Gastroesophageal sphincter (tissue), 4 donors: ENCODE measurements around the gene ZNF415. TPM values are rescaled to one million over a fixed set of nuclear protein-coding genes. Genes with fewer than 3 reads are reported as not detected.

Source experiments
- ATAC-seq: fragments of 150-250 bp; one replicate; pipeline ENCODE4 v1.9.1; 2016; ENCODE audit warnings: mild to moderate bottlenecking, moderate library complexity
- H3K27ac ChIP-seq, 4 donors: fragments of 200-600 bp; sonication (generic) in 3 of 4; 1 replicate in 3 of 4; 2 replicates in 1 of 4; pipeline ENCODE4 v1.5.1; 2016 to 2019
- H3K27me3 ChIP-seq: fragments of 200-600 bp; sonication (generic); one replicate; pipeline ENCODE4 v1.5.1; 2019
- H3K36me3 ChIP-seq, 2 donors: fragments of 200-600 bp; sonication (generic); one replicate each; pipeline ENCODE4 v1.5.1; 2019; ENCODE audit warnings: control low read depth in 1 of 2
- H3K4me1 ChIP-seq, 3 donors: fragments of 200-600 bp; sonication (generic); 1 replicate in 2 of 3; 2 replicates in 1 of 3; pipeline ENCODE4 v1.5.1; 2016 to 2019; ENCODE audit warnings: control low read depth in 2 of 3
- H3K4me3 ChIP-seq, 2 donors: fragments of 200-600 bp; sonication (generic); one replicate each; pipeline ENCODE4 v1.5.1; 2019; ENCODE audit warnings: mild to moderate bottlenecking in 1 of 2, moderate library complexity in 1 of 2
- H3K9me3 ChIP-seq, 3 donors: fragments of 200-600 bp; sonication (generic); one replicate each; pipeline ENCODE4 v1.5.1; 2017 to 2019; ENCODE audit warnings: control low read depth in 2 of 3
- EP300 ChIP-seq: sonication (generic); formaldehyde crosslinking; IDR thresholded peaks from one replicate; pipeline ENCODE4 v1.6.1; 2017; ENCODE audit warnings: antibody characterized with exemption, mild to moderate bottlenecking
- POLR2A ChIP-seq, 2 donors: fragments of 450-650 bp; IDR thresholded peaks; one replicate each; pipeline ENCODE4 v1.6.1; 2017; ENCODE audit warnings: antibody characterized with exemption in 2 of 2, mild to moderate bottlenecking in 2 of 2, moderate library complexity in 1 of 2
- POLR2AphosphoS5 ChIP-seq: sonication (generic); formaldehyde crosslinking; IDR thresholded peaks from one replicate; pipeline ENCODE4 v1.6.1; 2017; ENCODE audit warnings: antibody characterized with exemption
- WGBS, 2 donors: methylation state at CpG; one replicate each; pipeline ENCODE4 v1.1.5; 2018; ENCODE audit warnings: low coverage in 1 of 2; 5-methylcytosine and 5-hydroxymethylcytosine counted together
- total RNA-seq, 4 donors: library from RNA; depleted of rRNA; stranded (reverse); fragments of >200 nt; gene quantifications; one replicate each; pipeline ENCODE4 v1.1.0, GENCODE V29; 2016
- TF ChIP-seq, protein P1 (sequence below), 4 experiments: fragments of 200-600 bp in 2 of 4; fragments of 450-650 bp in 2 of 4; sonication (generic) in 1 of 4; IDR thresholded peaks; one replicate each; pipeline ENCODE4 v1.5.1; 2017 to 2019; ENCODE audit warnings: antibody characterized with exemption in 4 of 4, mild to moderate bottlenecking in 2 of 4, moderate library complexity in 2 of 4

ZNF415 gene
- total RNA-seq, 4 donors from 2014 or later = 8.6 to 35.0 (median 14.1) TPM

DNA sequence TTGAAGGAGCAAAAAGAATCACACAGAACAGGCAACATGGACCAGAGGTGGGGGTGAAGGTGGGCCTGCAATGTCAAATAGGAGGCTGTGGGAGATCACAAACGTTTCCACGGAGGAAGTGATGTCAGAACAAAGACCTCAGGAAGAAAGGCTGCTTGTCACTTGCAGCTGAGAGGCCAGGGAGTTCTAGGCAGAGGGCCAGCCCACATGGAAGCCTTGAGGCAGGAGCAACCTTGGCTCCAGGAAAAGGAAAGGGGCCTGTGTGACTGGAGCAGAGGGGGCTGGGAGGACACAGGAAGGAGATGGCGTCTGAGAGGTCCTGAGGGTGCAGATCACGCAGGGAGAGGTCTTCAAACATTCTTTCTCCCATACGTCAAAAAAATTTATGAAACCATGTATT lies 45.8 kb downstream of the ZNF415 start:
- Histone ChIP-seq H3K4me3 (no peak overlapping the region), H3K4me1 (no peaks in the 10 kb centered on the region), H3K27ac (peak overlapping the region in 2 of 4 donors; percentile 19 to 64), H3K36me3 (peaks cover 0 to 98% of the 10 kb centered on the region in 2 donors), H3K27me3 (no peaks in the 10 kb centered on the region), H3K9me3 (no peaks in the 10 kb centered on the region)
- TF ChIP-seq POLR2AphosphoS5 (no peak), POLR2A (IDR thresholded peaks at IDR 0.05) (no peak), EP300 (no peak)
- TF ChIP-seq, protein P1, sequence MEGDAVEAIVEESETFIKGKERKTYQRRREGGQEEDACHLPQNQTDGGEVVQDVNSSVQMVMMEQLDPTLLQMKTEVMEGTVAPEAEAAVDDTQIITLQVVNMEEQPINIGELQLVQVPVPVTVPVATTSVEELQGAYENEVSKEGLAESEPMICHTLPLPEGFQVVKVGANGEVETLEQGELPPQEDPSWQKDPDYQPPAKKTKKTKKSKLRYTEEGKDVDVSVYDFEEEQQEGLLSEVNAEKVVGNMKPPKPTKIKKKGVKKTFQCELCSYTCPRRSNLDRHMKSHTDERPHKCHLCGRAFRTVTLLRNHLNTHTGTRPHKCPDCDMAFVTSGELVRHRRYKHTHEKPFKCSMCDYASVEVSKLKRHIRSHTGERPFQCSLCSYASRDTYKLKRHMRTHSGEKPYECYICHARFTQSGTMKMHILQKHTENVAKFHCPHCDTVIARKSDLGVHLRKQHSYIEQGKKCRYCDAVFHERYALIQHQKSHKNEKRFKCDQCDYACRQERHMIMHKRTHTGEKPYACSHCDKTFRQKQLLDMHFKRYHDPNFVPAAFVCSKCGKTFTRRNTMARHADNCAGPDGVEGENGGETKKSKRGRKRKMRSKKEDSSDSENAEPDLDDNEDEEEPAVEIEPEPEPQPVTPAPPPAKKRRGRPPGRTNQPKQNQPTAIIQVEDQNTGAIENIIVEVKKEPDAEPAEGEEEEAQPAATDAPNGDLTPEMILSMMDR (IDR thresholded peaks at IDR 0.05) = no peak
- ATAC-seq = peak; percentile 55
- WGBS, 2 donors = 29 to 57% methylated on average over 5 of the region's 5 CpGs

DNA sequence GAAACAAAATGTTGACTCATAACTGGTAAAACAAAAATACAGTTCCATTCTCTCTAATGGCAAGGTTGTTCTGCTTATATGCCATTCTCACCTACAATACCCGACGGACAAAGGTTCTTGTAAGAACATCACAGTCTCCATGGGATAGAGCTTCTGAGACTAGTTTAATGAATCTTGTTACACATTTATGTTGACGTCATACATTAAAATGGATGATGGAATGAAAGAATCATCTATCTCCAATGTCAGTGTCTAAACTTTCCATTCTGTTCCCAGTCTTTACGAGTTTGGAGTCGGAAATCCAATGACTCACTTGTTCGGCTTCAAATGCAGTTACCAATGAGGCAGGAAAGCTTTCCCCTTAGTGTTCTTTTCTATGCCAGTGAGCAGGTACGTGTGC lies 47.2 kb downstream of the ZNF415 start:
- Histone ChIP-seq H3K36me3 (peaks cover 0 to 93% of the 10 kb centered on the region in 2 donors), H3K4me3 (no peak overlapping the region), H3K9me3 (peaks cover 0 to 4% (median 0%) of the 10 kb centered on the region in 3 donors), H3K4me1 (no peaks in the 10 kb centered on the region), H3K27ac (no peak overlapping the region), H3K27me3 (no peaks in the 10 kb centered on the region)
- TF ChIP-seq EP300 (no peak), POLR2AphosphoS5 (no peak)
- TF ChIP-seq, protein P1 (IDR thresholded peaks at IDR 0.05) = no peak
- WGBS, 2 donors = 68 to 87% methylated on average over 6 to 7 of the region's 7 CpGs
- no peak for ATAC-seq

DNA sequence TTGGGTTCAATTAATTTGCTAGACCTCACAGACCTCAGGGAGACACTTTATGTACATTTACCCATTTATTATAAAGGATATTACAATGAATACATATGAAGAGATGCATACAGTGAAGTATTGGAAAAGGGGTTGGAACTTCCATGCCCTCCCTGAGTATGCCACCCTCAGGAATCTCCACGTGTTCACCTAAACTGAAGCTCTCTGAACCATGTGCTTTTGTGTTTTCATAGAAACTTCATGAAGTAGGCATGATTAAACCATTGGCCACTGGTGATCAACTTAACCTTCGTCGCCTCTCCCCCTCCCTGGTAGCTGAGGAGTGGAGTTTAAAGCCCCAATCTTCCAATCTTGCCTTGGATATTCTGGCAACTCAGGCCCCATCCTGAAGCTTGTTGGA lies 49.8 kb downstream of the ZNF415 start:
- Histone ChIP-seq H3K9me3 (peaks cover 0 to 11% (median 0%) of the 10 kb centered on the region in 3 donors), H3K27me3 (no peaks in the 10 kb centered on the region), H3K4me1 (no peaks in the 10 kb centered on the region), H3K27ac (no peak overlapping the region), H3K36me3 (peaks cover 0 to 74% of the 10 kb centered on the region in 2 donors), H3K4me3 (no peak overlapping the region)
- TF ChIP-seq POLR2A (IDR thresholded peaks at IDR 0.05) (no peak), POLR2AphosphoS5 (no peak), EP300 (no peak)
- TF ChIP-seq, protein P1 (IDR thresholded peaks at IDR 0.05) = no peak
- WGBS, 2 donors = 92 to 93% methylated on average over 3 of the region's 3 CpGs
- no peak for ATAC-seq

DNA sequence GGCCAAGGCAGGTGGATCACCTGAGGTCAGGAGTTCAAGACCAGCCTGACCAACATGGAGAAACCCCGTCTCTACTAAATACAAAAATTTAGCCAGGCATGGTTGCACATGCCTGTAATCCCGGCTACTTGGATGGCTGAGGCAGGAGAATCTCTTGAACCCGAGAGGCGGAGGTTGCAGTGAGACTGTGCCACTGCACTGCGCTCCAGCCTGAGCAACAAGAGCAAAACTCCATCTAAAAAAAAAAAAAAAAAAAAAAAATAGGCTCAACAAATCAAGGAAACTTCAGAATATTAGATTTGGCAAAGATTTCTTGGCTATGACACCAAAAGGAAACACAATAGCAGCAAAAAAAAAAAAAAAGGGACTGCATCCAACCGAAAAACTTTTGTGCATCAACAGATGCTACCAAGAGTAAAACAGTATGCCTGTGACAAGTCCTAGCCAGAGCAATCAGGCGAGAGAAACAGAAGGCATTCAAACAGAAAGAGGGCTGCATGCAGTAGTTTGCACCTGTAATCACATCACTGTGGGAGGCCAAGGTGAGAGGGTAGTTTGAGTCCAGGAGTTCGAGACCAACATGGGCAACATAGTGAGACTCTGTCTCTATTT lies 53.3 kb downstream of the ZNF415 start:
- no peak overlapping the region for H3K27ac ChIP-seq
- no peak overlapping the region for H3K4me3 ChIP-seq
- peaks cover 0 to 11% (median 0%) of the 10 kb centered on the region in 3 donors for H3K9me3 ChIP-seq
- H3K27me3 ChIP-seq = no peaks in the 10 kb centered on the region
- H3K4me1 ChIP-seq = peaks cover 0 to 13% (median 0%) of the 10 kb centered on the region in 3 donors
- no peak for ATAC-seq
- peaks cover 3 to 69% of the 10 kb centered on the region in 2 donors for H3K36me3 ChIP-seq
- 62 to 64% methylated on average over 4 to 6 of the region's 8 CpGs for WGBS, 2 donors
- TF ChIP-seq, protein P1 (IDR thresholded peaks at IDR 0.05) = no peak
- no peak for TF ChIP-seq EP300
- no peak for TF ChIP-seq POLR2AphosphoS5
- TF ChIP-seq POLR2A (IDR thresholded peaks at IDR 0.05) = no peak

DNA sequence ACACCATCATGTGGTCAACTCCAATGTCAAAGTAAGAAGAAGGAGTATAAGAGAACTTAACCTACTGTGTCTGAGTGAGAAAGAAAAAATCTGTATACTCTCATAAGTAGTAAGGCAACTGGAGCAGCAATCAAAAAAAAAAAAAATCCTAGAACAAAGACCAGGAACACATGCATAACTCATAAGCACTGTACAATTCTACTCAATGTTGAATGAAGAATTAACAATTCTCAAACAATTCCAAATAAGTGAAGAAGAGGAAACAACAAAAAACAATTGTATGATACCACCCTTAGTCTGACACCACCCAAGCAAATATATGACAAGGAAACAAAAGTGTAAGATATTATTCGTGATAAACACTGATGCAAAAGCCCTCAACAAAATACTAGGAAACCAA lies 54.0 kb downstream of the ZNF415 start:
- H3K9me3 ChIP-seq = peaks cover 0 to 11% (median 0%) of the 10 kb centered on the region in 3 donors
- no peaks in the 10 kb centered on the region for H3K27me3 ChIP-seq
- WGBS, 2 donors = 88 to 100% methylated on average over 1 of the region's 1 CpG
- H3K4me1 ChIP-seq = peaks cover 0 to 13% (median 0%) of the 10 kb centered on the region in 3 donors
- ATAC-seq = no peak
- TF ChIP-seq EP300 = no peak
- TF ChIP-seq POLR2A (IDR thresholded peaks at IDR 0.05) = no peak
- TF ChIP-seq POLR2AphosphoS5 = no peak
- TF ChIP-seq, protein P1 (IDR thresholded peaks at IDR 0.05) = no peak
- no peak overlapping the region for H3K4me3 ChIP-seq
- peaks cover 5 to 69% of the 10 kb centered on the region in 2 donors for H3K36me3 ChIP-seq
- peak overlapping the region in 1 of 4 donors; percentile 0 for H3K27ac ChIP-seq
